GM12891 (cell line): ENCODE measurements around the gene ITFG2.

Experiments
- PAX5 ChIP-seq: IDR thresholded peaks from 2 replicates; pipeline ENCODE4 v1.6.1; 2011; ENCODE audit warnings: low read length, moderate library complexity, mild to moderate bottlenecking; ENCODE audit not compliant: insufficient read depth, severe bottlenecking
- POLR2A ChIP-seq: IDR thresholded peaks from 2 replicates; pipeline ENCODE4 v1.6.1; 2011; ENCODE audit warnings: low read depth, low read length, control low read depth
- POLR2AphosphoS5 ChIP-seq: IDR thresholded peaks from 2 replicates; pipeline ENCODE4 v1.6.1; 2011; ENCODE audit warnings: low read depth, low read length, control low read depth
- POU2F2 ChIP-seq: IDR thresholded peaks from 2 replicates; pipeline ENCODE4 v1.6.1; 2011; ENCODE audit warnings: low read depth, mild to moderate bottlenecking, control low read depth, low read length, moderate library complexity
- SPI1 ChIP-seq: IDR thresholded peaks from 2 replicates; pipeline ENCODE4 v1.6.1; 2011; ENCODE audit warnings: low read depth, low read length, control low read depth
- TAF1 ChIP-seq: IDR thresholded peaks from 2 replicates; pipeline ENCODE4 v1.6.1; 2011; ENCODE audit warnings: low read depth, low read length, control low read depth

DNA sequence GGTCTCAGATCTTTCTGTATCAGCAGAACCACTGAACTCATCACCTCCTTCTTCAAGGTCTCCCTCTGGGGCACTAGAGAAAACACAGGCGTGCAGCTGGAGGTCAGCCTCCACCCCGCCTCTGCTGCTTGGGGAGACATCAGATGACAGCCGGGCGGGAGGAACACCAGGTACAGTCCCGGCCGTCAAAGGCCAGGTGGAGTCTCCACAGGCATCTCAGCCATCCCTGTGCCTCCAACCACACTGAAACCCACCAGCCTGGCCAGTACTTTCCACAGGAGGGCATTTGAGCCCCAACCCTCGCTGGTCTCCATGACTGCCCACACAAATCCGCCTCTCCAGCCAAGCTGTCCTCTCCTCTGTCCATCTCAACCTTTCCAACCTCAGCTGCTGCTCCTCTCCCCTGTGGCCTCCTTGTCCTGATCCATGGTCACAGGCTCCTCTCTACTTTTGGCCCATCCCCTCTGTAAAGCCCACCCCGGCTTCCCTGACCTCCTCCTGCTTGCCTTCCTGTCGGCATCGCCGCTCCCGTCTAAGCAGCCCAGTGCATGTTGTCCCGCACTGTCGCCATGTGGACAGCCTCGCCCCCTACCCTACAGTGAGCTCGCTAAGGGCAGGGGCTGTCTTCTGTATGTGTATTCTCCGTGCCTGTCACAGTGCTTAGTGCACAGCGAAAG, 39.1 kb upstream of the ITFG2 start:
- TF ChIP-seq POLR2A (no peak), POLR2AphosphoS5 (no peak), TAF1 (no peak), PAX5 (no peak), SPI1 (no peak), POU2F2 (no peak)
